Testis (tissue), 3 donors: ENCODE results near the gene PTGFRN. TPM values are rescaled to one million over a fixed set of nuclear protein-coding genes. Genes with fewer than 3 reads are reported as not detected.

Experiments
- DNase-seq: peaks from one replicate; pipeline ENCODE4 v3.0.0-alpha.2; 2019
- H3K27ac ChIP-seq, 2 donors: fragments of 200-600 bp; sonication (generic); one replicate each; pipeline ENCODE4 v1.5.1; 2019
- H3K27me3 ChIP-seq: fragments of 200-600 bp; sonication (generic); one replicate; pipeline ENCODE4 v1.5.1; 2019
- H3K36me3 ChIP-seq: fragments of 200-600 bp; sonication (generic); one replicate; pipeline ENCODE4 v1.5.1; 2017; ENCODE audit warnings: low read depth; ENCODE audit errors: missing control alignments
- H3K4me1 ChIP-seq: fragments of 200-600 bp; sonication (generic); one replicate; pipeline ENCODE4 v1.5.1; 2019
- H3K4me3 ChIP-seq, 2 donors: fragments of 200-600 bp; sonication (generic); one replicate each; pipeline ENCODE4 v1.5.1; 2017 to 2019
- H3K9me3 ChIP-seq: fragments of 200-600 bp; sonication (generic); one replicate; pipeline ENCODE4 v1.5.1; 2017
- POLR2A ChIP-seq: fragments of 450-650 bp; IDR thresholded peaks from one replicate; pipeline ENCODE4 v1.6.1; 2017; ENCODE audit warnings: antibody characterized with exemption, mild to moderate bottlenecking, moderate library complexity
- WGBS, 2 donors: methylation state at CpG; one replicate each; pipeline ENCODE4 v1.1.5; 2018; 5-methylcytosine and 5-hydroxymethylcytosine counted together
- intact Hi-C: fragments of 100-400 bp; cut with DNase I; formaldehyde crosslinking; loops from one replicate; pipeline ENCODE4 v1.15.1; 2023; ENCODE audit warnings: low total_unique reads
- polyA plus RNA-seq: library from polyadenylated mRNA; stranded (reverse); fragments of 350-450 nt; fragmentation: Illumina TruSeq; extraction: RNeasy Lipid Tissue Mini Kit (QIAGEN cat#74804); gene quantifications from one replicate; pipeline ENCODE4 v1.2.3, GENCODE V29; 2014; ENCODE audit warnings: low read depth, low replicate concordance; ENCODE audit not compliant: insufficient read depth
- total RNA-seq, 2 donors: library from RNA; depleted of rRNA; stranded (reverse); fragments of >200 nt; gene quantifications; one replicate each; pipeline ENCODE4 v1.2.3, GENCODE V29; 2016
- TF ChIP-seq, protein P1 (sequence below), 3 experiments: fragments of 450-650 bp in 2 of 3; fragments of 200-600 bp in 1 of 3; sonication (generic) in 1 of 3; IDR thresholded peaks; one replicate each; pipeline ENCODE4 v1.5.1; 2016 to 2019; ENCODE audit warnings: antibody characterized with exemption in 3 of 3, mild to moderate bottlenecking in 2 of 3, moderate library complexity in 1 of 3

The PTGFRN gene
- total and polyA plus RNA-seq, 3 donors from 2014 or later, result 26.8 to 32.0 (median 28.1) TPM

DNA sequence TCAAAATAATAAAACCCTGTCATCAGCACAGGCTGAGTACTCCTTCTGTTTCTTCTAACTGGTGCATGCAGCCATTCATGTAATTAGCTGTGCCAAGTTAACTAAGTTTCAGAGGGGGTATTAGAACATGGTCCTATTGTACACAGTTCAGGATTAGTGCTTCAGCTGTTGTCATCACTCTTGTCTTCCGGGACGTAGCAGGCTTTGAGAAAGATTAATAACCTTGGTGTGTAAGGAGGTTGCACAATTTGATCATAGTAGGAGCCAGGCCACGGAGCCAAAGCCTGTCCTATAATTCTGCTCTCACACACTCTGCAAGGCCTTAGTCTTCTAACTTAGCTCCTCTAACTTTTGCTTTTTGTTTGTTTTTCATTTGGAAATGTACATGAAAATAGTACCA lies 44.7 kb downstream of the PTGFRN start:
- no peaks in the 10 kb centered on the region for H3K27me3 ChIP-seq
- H3K4me3 ChIP-seq, result no peak overlapping the region
- no peak for TF ChIP-seq POLR2A
- TF ChIP-seq, protein P1, sequence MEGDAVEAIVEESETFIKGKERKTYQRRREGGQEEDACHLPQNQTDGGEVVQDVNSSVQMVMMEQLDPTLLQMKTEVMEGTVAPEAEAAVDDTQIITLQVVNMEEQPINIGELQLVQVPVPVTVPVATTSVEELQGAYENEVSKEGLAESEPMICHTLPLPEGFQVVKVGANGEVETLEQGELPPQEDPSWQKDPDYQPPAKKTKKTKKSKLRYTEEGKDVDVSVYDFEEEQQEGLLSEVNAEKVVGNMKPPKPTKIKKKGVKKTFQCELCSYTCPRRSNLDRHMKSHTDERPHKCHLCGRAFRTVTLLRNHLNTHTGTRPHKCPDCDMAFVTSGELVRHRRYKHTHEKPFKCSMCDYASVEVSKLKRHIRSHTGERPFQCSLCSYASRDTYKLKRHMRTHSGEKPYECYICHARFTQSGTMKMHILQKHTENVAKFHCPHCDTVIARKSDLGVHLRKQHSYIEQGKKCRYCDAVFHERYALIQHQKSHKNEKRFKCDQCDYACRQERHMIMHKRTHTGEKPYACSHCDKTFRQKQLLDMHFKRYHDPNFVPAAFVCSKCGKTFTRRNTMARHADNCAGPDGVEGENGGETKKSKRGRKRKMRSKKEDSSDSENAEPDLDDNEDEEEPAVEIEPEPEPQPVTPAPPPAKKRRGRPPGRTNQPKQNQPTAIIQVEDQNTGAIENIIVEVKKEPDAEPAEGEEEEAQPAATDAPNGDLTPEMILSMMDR (IDR thresholded peaks at IDR 0.05), result no peak
- no peaks in the 10 kb centered on the region for H3K36me3 ChIP-seq
- 77 to 84% methylated on average over 3 of the region's 3 CpGs for WGBS, 2 donors
- intact Hi-C loops, result no loop called here
- no peaks in the 10 kb centered on the region for H3K9me3 ChIP-seq
- H3K4me1 ChIP-seq, result no peaks in the 10 kb centered on the region
- H3K27ac ChIP-seq, result no peak overlapping the region
- DNase-seq, result no peak

DNA sequence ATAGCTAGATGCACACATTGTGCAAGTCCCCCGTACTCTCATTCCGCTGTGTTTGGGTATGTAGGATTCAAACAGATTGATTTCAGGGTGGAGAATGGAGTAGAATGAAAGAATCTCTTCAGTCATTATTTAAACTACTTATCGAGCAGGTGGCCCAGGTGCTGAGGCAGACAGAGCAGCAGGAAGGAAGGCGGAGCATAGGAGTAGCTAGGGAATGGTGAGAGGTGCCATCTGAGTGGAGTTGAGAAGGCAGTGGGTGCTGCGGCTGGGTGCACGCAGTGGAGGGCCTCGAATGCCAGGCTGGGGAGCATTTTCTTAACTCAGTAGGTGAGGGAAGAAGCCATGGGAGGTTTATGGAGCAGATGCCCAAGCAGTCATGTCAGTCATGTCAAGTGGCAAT lies 46.7 kb downstream of the PTGFRN start:
- no peaks in the 10 kb centered on the region for H3K27me3 ChIP-seq
- no peak overlapping the region for H3K4me3 ChIP-seq
- H3K36me3 ChIP-seq, result no peaks in the 10 kb centered on the region
- no peak overlapping the region for H3K27ac ChIP-seq
- H3K9me3 ChIP-seq, result no peaks in the 10 kb centered on the region
- no peak for TF ChIP-seq POLR2A
- TF ChIP-seq, protein P1 (IDR thresholded peaks at IDR 0.05), result no peak
- H3K4me1 ChIP-seq, result no peaks in the 10 kb centered on the region
- intact Hi-C loops, result no loop called here
- WGBS, 2 donors, result 91 to 95% methylated on average over 7 of the region's 7 CpGs
- DNase-seq, result no peak

DNA sequence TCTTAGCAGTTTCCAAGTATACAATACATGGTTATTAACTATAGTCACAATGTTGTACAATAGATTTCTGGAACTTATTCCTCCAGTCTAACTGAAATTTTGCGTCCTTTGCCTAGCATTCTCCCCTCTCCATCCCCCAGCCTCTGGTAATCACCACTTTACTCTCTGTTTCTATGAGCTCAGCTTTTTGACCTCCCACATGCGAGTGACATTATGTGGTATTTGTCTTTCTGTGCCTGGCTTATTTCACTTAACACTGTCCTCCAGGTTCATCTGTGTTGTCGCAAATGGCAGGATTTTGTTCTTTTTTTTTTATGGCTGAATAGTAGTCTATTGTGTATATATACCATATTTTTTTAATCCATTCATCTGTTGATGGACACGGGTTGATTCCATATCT lies 47.9 kb downstream of the PTGFRN start:
- Histone ChIP-seq H3K4me1 (no peaks in the 10 kb centered on the region), H3K9me3 (no peaks in the 10 kb centered on the region), H3K27me3 (no peaks in the 10 kb centered on the region), H3K4me3 (no peak overlapping the region), H3K27ac (no peak overlapping the region), H3K36me3 (no peaks in the 10 kb centered on the region)
- intact Hi-C loops, result no loop called here
- TF ChIP-seq, protein P1 (IDR thresholded peaks at IDR 0.05), result no peak
- TF ChIP-seq POLR2A, result no peak
- no peak for DNase-seq
- WGBS, 2 donors, result 93 to 94% methylated on average over 4 of the region's 4 CpGs

- WGBS, 2 donors, result 91 to 94% methylated on average over 4 of the region's 4 CpGs
- no peak for TF ChIP-seq POLR2A
- TF ChIP-seq, protein P1 (IDR thresholded peaks at IDR 0.05), result no peak
- Histone ChIP-seq H3K27ac (no peak overlapping the region), H3K36me3 (no peaks in the 10 kb centered on the region), H3K9me3 (no peaks in the 10 kb centered on the region), H3K27me3 (no peaks in the 10 kb centered on the region), H3K4me3 (no peak overlapping the region), H3K4me1 (no peaks in the 10 kb centered on the region)
- intact Hi-C loops, result no loop called here
- no peak for DNase-seq
These were observed 48.4 kb downstream of the PTGFRN start for GRCh38 chr1:116958110-116958509.

DNA sequence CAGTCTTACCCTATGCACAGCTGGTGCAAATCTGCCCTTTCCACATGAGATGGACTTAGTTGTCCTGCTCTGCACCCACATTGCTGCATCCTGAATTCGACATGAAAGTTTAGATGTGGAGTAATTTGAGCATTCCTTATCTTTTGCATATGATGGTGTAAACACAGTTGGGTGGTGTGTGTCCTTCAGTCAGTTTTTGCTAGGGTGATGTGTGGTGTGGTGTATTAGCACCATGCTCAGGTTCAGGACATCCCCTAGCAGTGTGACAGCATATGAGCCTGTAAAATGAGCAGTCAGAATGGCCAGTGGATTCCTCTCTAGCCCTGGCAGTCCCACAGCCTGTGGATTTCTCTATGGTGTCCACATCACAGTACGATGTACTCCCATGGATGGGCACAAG lies 49.3 kb downstream of the PTGFRN start:
- Histone ChIP-seq H3K27ac (no peak overlapping the region), H3K36me3 (no peaks in the 10 kb centered on the region), H3K9me3 (no peaks in the 10 kb centered on the region), H3K4me3 (no peak overlapping the region), H3K27me3 (no peaks in the 10 kb centered on the region), H3K4me1 (no peaks in the 10 kb centered on the region)
- intact Hi-C loops, result no loop called here
- DNase-seq, result no peak
- TF ChIP-seq, protein P1 (IDR thresholded peaks at IDR 0.05), result no peak
- no peak for TF ChIP-seq POLR2A
- 82 to 88% methylated on average over 2 of the region's 2 CpGs for whole genome bisulfite sequencing, 2 donors
